Measurements from ENCODE around the gene ZNF280C.

Gene ZNF280C

DNA sequence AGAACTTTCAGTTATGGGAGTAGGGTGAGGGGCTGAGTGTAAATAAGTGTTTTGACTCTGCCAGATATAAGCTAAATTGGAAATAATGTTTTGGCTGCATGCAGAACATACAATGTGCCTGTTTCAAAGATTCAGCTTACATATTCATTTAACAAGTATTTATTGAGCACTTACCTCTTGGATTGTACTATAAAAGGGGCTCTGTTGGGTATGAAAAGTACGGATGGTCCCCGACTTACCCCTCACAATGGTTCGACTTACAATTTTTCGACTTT lies 102.3 kb downstream of the ZNF280C start:
- no peak overlapping the region for H2BK120ac ChIP-seq (ENCODE audit: insufficient read depth, low read length, poor library complexity)
- H3K9me3 ChIP-seq (ENCODE audit: insufficient read depth, low read depth, low read length), result no peaks in the 10 kb centered on the region
- H3K27me3 ChIP-seq (ENCODE audit: insufficient read depth, low read length), result no peaks in the 10 kb centered on the region
- H3K4me3 ChIP-seq (ENCODE audit: low read depth, low read length), result peak overlapping the region; percentile 47
- H3K18ac ChIP-seq (ENCODE audit: low read length), result no peak overlapping the region
- no peak overlapping the region for H4K91ac ChIP-seq (ENCODE audit: low read depth, low read length)
- DNase-seq, result no peak
- H3K4me1 ChIP-seq (ENCODE audit: control insufficient read depth in 1 of 2, insufficient read depth in 2 of 2, low read length in 2 of 2), result peaks cover 0 to 4% of the 10 kb centered on the region in 2 experiments
- H3K23ac ChIP-seq (ENCODE audit: low read length), result no peak overlapping the region
- H2BK5ac ChIP-seq (ENCODE audit: low read depth, low read length, poor library complexity), result no peak overlapping the region
- H3K27ac ChIP-seq (ENCODE audit: low read depth, low read length), result peak overlapping the region; percentile 88
- no peak overlapping the region for H3K4ac ChIP-seq (ENCODE audit: low read depth, low read length)
- H2AFZ ChIP-seq (ENCODE audit: insufficient read depth, low read length, poor library complexity), result no peak overlapping the region
- H2AK5ac ChIP-seq (ENCODE audit: low read length), result no peak overlapping the region
- no peak overlapping the region for H2BK12ac ChIP-seq (ENCODE audit: low read length)
- no peak overlapping the region for H4K8ac ChIP-seq (ENCODE audit: low read depth, low read length)
- H3K36me3 ChIP-seq (ENCODE audit: control insufficient read depth in 1 of 2, insufficient read depth in 2 of 2, low read length in 2 of 2), result no peaks in the 10 kb centered on the region
- peaks cover 5% of the 10 kb centered on the region for H3K79me1 ChIP-seq (ENCODE audit: low read length)
- H3K14ac ChIP-seq (ENCODE audit: low read length), result no peak overlapping the region
- H3K9ac ChIP-seq (ENCODE audit: low read length), result peak overlapping the region; percentile 73
- H3K79me2 ChIP-seq (ENCODE audit: control insufficient read depth, insufficient read depth, low read length, poor library complexity), result peaks cover 2% of the 10 kb centered on the region
- WGBS (ENCODE audit: extremely low coverage, insufficient coverage, insufficient read length), result no CpG with 5 or more reads among the region's 4 CpGs
- no peak overlapping the region for H4K12ac ChIP-seq (ENCODE audit: low read depth, low read length)
- peak overlapping the region; percentile 74 for H3K4me2 ChIP-seq (ENCODE audit: low read length)

DNA sequence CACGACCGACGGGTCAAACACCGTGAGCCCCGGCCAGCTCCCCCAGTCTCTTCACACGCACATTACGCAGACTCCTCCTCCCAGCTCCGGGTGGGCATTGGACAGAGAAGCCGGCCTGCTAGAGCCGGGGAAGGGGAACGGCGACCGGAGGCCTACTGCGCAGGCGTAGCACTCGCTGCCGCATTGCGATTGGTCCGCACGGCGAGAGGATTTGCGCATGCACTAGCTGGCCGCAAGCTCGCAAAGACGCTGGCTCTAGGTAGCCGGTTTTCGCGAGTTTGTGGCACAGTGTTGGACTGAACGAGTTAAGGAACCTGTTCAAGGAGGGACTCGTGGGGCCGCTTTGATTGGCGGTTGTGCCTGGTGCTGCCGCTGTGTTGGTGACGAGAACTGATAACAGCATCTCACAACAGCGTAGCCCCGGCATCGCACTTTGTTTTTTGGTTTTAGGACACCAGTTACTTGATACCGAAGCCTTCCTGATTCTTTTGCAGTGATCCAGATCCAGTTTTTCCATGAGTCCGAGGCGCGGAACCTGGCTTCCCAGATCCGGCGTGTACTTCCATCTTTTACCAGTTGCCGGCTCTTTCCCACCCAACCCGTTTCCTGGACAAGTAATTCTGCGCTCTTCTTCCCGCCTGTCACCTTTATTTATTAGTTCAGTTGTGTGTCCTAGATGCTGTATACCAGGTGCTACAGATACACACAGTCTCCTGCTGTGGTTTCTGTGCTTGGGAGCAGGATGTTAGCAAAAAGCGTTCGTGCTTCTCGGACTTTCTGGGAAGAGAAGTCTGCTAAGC lies 102.8 kb downstream of the ZNF280C start, which contains the start of gene AIFM1:
Gene AIFM1, minus strand, starts transcription at position 139 of the 800 bp plus-strand sequence. CDS start 185 bp downstream, outside the sequence.
- H3K9ac ChIP-seq (ENCODE audit: low read length), result peak within 1 kb of the TSS; percentile 86
- no peak within 1 kb of the TSS for H2AK5ac ChIP-seq (ENCODE audit: low read length)
- no CpG with 5 or more reads among the region's 50 CpGs for WGBS (ENCODE audit: extremely low coverage, insufficient coverage, insufficient read length)
- H3K27ac ChIP-seq (ENCODE audit: low read depth, low read length), result peak within 1 kb of the TSS; percentile 88
- no peaks in the 10 kb centered on the region for H3K9me3 ChIP-seq (ENCODE audit: insufficient read depth, low read depth, low read length)
- peak within 1 kb of the TSS; percentile 68 for H2BK5ac ChIP-seq (ENCODE audit: low read depth, low read length, poor library complexity)
- H3K27me3 ChIP-seq (ENCODE audit: insufficient read depth, low read length), result no peaks in the 10 kb centered on the region
- no peak within 1 kb of the TSS for H3K4ac ChIP-seq (ENCODE audit: low read depth, low read length)
- H3K18ac ChIP-seq (ENCODE audit: low read length), result peak within 1 kb of the TSS; percentile 55
- peak; percentile 89 to 93 for DNase-seq
- H3K23ac ChIP-seq (ENCODE audit: low read length), result no peak within 1 kb of the TSS
- H4K12ac ChIP-seq (ENCODE audit: low read depth, low read length), result peak within 1 kb of the TSS; percentile 87
- H3K4me1 ChIP-seq (ENCODE audit: control insufficient read depth in 1 of 2, insufficient read depth in 2 of 2, low read length in 2 of 2), result no peaks in the 10 kb centered on the region
- peak within 1 kb of the TSS; percentile 82 for H3K4me3 ChIP-seq (ENCODE audit: low read depth, low read length)
- H3K36me3 ChIP-seq (ENCODE audit: control insufficient read depth in 1 of 2, insufficient read depth in 2 of 2, low read length in 2 of 2), result no peaks in the 10 kb centered on the region
- H3K4me2 ChIP-seq (ENCODE audit: low read length), result peak within 1 kb of the TSS; percentile 74
- H3K79me2 ChIP-seq (ENCODE audit: control insufficient read depth, insufficient read depth, low read length, poor library complexity), result peaks cover 2% of the 10 kb centered on the region
- H3K14ac ChIP-seq (ENCODE audit: low read length), result peak within 1 kb of the TSS; percentile 80
- peak within 1 kb of the TSS; percentile 88 for H4K91ac ChIP-seq (ENCODE audit: low read depth, low read length)
- H4K8ac ChIP-seq (ENCODE audit: low read depth, low read length), result peak within 1 kb of the TSS; percentile 89
- H2BK12ac ChIP-seq (ENCODE audit: low read length), result peak within 1 kb of the TSS; percentile 63
- H2AFZ ChIP-seq (ENCODE audit: insufficient read depth, low read length, poor library complexity), result peak within 1 kb of the TSS; percentile 92
- H2BK120ac ChIP-seq (ENCODE audit: insufficient read depth, low read length, poor library complexity), result peak within 1 kb of the TSS; percentile 73
- H3K79me1 ChIP-seq (ENCODE audit: low read length), result peaks cover 5% of the 10 kb centered on the region

DNA sequence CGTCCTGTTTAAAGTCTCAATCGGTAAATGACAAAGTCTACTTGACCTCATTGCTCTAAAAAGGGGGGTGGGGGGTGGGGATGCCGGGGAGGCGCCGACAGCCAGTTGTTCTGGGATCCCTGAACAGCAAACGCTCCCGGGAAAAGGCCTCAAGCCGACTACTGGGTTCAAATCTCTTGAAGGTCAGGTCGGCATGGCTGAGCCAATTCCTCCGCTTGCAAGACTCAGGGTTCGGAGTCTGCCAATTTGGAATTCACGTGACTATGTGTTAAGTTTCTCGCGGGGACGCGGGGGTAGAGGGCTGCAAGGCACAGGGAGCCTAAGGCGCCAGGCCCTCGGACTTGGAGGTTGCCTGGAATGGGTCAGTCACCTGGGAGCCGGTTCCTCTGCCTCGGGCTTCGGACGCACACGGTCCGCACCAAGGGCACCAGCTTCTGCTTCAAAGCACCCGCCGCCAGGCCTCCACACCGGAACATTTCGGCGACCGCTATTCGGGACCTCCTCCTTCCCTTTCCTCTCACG lies 103.5 kb downstream of the ZNF280C start:
- peak overlapping the region; percentile 68 for H3K4me2 ChIP-seq (ENCODE audit: low read length)
- no peaks in the 10 kb centered on the region for H3K4me1 ChIP-seq (ENCODE audit: control insufficient read depth in 1 of 2, insufficient read depth in 2 of 2, low read length in 2 of 2)
- H2AFZ ChIP-seq (ENCODE audit: insufficient read depth, low read length, poor library complexity), result peak overlapping the region; percentile 92
- H3K79me2 ChIP-seq (ENCODE audit: control insufficient read depth, insufficient read depth, low read length, poor library complexity), result peaks cover 2% of the 10 kb centered on the region
- peak overlapping the region; percentile 82 for H3K4me3 ChIP-seq (ENCODE audit: low read depth, low read length)
- H2AK5ac ChIP-seq (ENCODE audit: low read length), result no peak overlapping the region
- H3K23ac ChIP-seq (ENCODE audit: low read length), result no peak overlapping the region
- H4K8ac ChIP-seq (ENCODE audit: low read depth, low read length), result peak overlapping the region; percentile 61
- H4K12ac ChIP-seq (ENCODE audit: low read depth, low read length), result peak overlapping the region; percentile 67
- peak overlapping the region; percentile 29 for H3K18ac ChIP-seq (ENCODE audit: low read length)
- peak overlapping the region; percentile 88 for H4K91ac ChIP-seq (ENCODE audit: low read depth, low read length)
- H3K79me1 ChIP-seq (ENCODE audit: low read length), result peaks cover 5% of the 10 kb centered on the region
- H3K4ac ChIP-seq (ENCODE audit: low read depth, low read length), result no peak overlapping the region
- no peak overlapping the region for H2BK12ac ChIP-seq (ENCODE audit: low read length)
- no peaks in the 10 kb centered on the region for H3K27me3 ChIP-seq (ENCODE audit: insufficient read depth, low read length)
- no peaks in the 10 kb centered on the region for H3K9me3 ChIP-seq (ENCODE audit: insufficient read depth, low read depth, low read length)
- H3K27ac ChIP-seq (ENCODE audit: low read depth, low read length), result peak overlapping the region; percentile 82
- H3K9ac ChIP-seq (ENCODE audit: low read length), result peak overlapping the region; percentile 86
- peak in 1 of 2 donors; percentile 53 for DNase-seq
- peak overlapping the region; percentile 80 for H3K14ac ChIP-seq (ENCODE audit: low read length)
- H3K36me3 ChIP-seq (ENCODE audit: control insufficient read depth in 1 of 2, insufficient read depth in 2 of 2, low read length in 2 of 2), result no peaks in the 10 kb centered on the region
- peak overlapping the region; percentile 73 for H2BK120ac ChIP-seq (ENCODE audit: insufficient read depth, low read length, poor library complexity)
- H2BK5ac ChIP-seq (ENCODE audit: low read depth, low read length, poor library complexity), result peak overlapping the region; percentile 9
- WGBS (ENCODE audit: extremely low coverage, insufficient coverage, insufficient read length), result no CpG with 5 or more reads among the region's 32 CpGs

DNA sequence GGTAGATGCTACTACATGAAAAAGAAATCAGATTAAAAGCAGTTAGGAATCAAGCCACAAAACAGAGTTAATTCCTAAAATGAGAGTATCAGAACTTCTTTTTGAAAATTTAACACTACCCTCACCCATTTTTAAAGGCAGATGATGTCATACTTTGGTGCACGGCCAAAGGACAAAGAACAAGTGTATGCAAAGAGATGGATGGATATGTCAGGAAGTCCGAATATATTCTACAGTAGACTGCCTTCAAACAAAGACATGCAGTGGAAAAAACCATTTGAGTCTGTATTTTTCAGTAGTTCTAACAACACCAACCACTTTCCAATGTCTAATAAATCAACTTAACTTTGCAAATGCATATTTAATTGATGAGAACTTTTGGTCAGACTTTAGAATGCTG lies 105.3 kb downstream of the ZNF280C start:
- H3K9me3 ChIP-seq (ENCODE audit: insufficient read depth, low read depth, low read length), result no peaks in the 10 kb centered on the region
- WGBS (ENCODE audit: extremely low coverage, insufficient coverage, insufficient read length), result no CpG with 5 or more reads among the region's 2 CpGs

More for the DNA sequence above, 105.3 kb downstream of the ZNF280C start:
- no peak overlapping the region for H2BK120ac ChIP-seq (ENCODE audit: insufficient read depth, low read length, poor library complexity)
- H3K14ac ChIP-seq (ENCODE audit: low read length), result no peak overlapping the region
- H3K79me1 ChIP-seq (ENCODE audit: low read length), result peaks cover 5% of the 10 kb centered on the region
- H3K4me3 ChIP-seq (ENCODE audit: low read depth, low read length), result no peak overlapping the region
- H3K36me3 ChIP-seq (ENCODE audit: control insufficient read depth in 1 of 2, insufficient read depth in 2 of 2, low read length in 2 of 2), result no peaks in the 10 kb centered on the region
- no peak overlapping the region for H4K12ac ChIP-seq (ENCODE audit: low read depth, low read length)
- no peak overlapping the region for H4K91ac ChIP-seq (ENCODE audit: low read depth, low read length)
- no peak overlapping the region for H2BK12ac ChIP-seq (ENCODE audit: low read length)
- no peak overlapping the region for H3K4me2 ChIP-seq (ENCODE audit: low read length)
- no peak overlapping the region for H2AFZ ChIP-seq (ENCODE audit: insufficient read depth, low read length, poor library complexity)
- no peak overlapping the region for H3K9ac ChIP-seq (ENCODE audit: low read length)
- no peak for DNase-seq
- no peak overlapping the region for H4K8ac ChIP-seq (ENCODE audit: low read depth, low read length)
- no peaks in the 10 kb centered on the region for H3K27me3 ChIP-seq (ENCODE audit: insufficient read depth, low read length)
- H2BK5ac ChIP-seq (ENCODE audit: low read depth, low read length, poor library complexity), result no peak overlapping the region
- H3K4ac ChIP-seq (ENCODE audit: low read depth, low read length), result no peak overlapping the region
- H3K27ac ChIP-seq (ENCODE audit: low read depth, low read length), result no peak overlapping the region
- no peak overlapping the region for H3K18ac ChIP-seq (ENCODE audit: low read length)
- H3K4me1 ChIP-seq (ENCODE audit: control insufficient read depth in 1 of 2, insufficient read depth in 2 of 2, low read length in 2 of 2), result no peaks in the 10 kb centered on the region
- no peak overlapping the region for H3K23ac ChIP-seq (ENCODE audit: low read length)
- peaks cover 2% of the 10 kb centered on the region for H3K79me2 ChIP-seq (ENCODE audit: control insufficient read depth, insufficient read depth, low read length, poor library complexity)
- no peak overlapping the region for H2AK5ac ChIP-seq (ENCODE audit: low read length)

Measured in trophoblast cell (in vitro differentiated cells and primary cell).